Caki2 (cell line): ENCODE measurements around the gene CACNG5. TPM values are rescaled to one million over a fixed set of nuclear protein-coding genes. Genes with fewer than 3 reads are reported as not detected.
"Not testable (repeated sequence)": the region's sequence is repeated elsewhere in the genome, so short reads cannot be mapped to it uniquely, and the experiment has no call there.

Source experiments
- DNase-seq: peaks from one replicate; pipeline ENCODE4 v3.0.0-alpha.2; 2015; ENCODE audit warnings: low read depth
- in situ Hi-C: cut with HindIII; loops from 2 replicates; pipeline ENCODE4 v1.10.0; 2016; ENCODE audit warnings: low sequenced_read_pairs, low pct_unique_long_range_greater_than_20kb, mixed read lengths
- total RNA-seq: library from RNA; depleted of rRNA; stranded (reverse); fragments of >200 nt; shearing (Covaris generic); gene quantifications from 2 replicates; pipeline ENCODE4 v1.2.3, GENCODE V29; 2014; ENCODE audit warnings: low replicate concordance

The CACNG5 gene
- total RNA-seq, 1 experiment from 2014 or later, result not detected

- in situ Hi-C loops, result no loop called here
- no peak for DNase-seq
Measured at GRCh38 chr17:66893382-66893781, 58.5 kb downstream of the CACNG5 start.

- in situ Hi-C loops, result no loop called here
- no peak for DNase-seq
Measured at GRCh38 chr17:66893863-66894262, 58.9 kb downstream of the CACNG5 start.

GRCh38 chr17:66897141-66897540 lies 62.2 kb downstream of the CACNG5 start:
- DNase-seq, result no peak
- in situ Hi-C loops, result no loop called here

- in situ Hi-C loops, result no loop called here
- no peak for DNase-seq
Measured at GRCh38 chr17:66898536-66898935, 63.6 kb downstream of the CACNG5 start.

GRCh38 chr17:66900126-66901010 lies 65.5 kb downstream of the CACNG5 start:
- DNase-seq, result peak; percentile 9
- in situ Hi-C loops, result no loop called here

GRCh38 chr17:66903296-66903695 lies 68.4 kb downstream of the CACNG5 start:
- in situ Hi-C loops, result not testable (repeated sequence)

GRCh38 chr17:66903781-66904180 lies 68.9 kb downstream of the CACNG5 start:
- in situ Hi-C loops, result no loop called here
- no peak for DNase-seq

More at GRCh38 chr17:66903296-66903695, 68.4 kb downstream of the CACNG5 start:
- not testable (repeated sequence) for DNase-seq

- peak; percentile 37 for DNase-seq
- in situ Hi-C loops, result no loop called here
Measured at GRCh38 chr17:66904760-66905624, 70.1 kb downstream of the CACNG5 start.

GRCh38 chr17:66906321-66907278 lies 71.7 kb downstream of the CACNG5 start:
- in situ Hi-C loops, result no loop called here
- peak; percentile 57 for DNase-seq

GRCh38 chr17:66909804-66910373 lies 75.0 kb downstream of the CACNG5 start:
- no peak for DNase-seq
- in situ Hi-C loops, result no loop called here

GRCh38 chr17:66910651-66911285 lies 75.9 kb downstream of the CACNG5 start:
- in situ Hi-C loops, result no loop called here
- DNase-seq, result no peak

- in situ Hi-C loops, result no loop called here
- DNase-seq, result no peak
Measured at GRCh38 chr17:66915204-66915611, 80.3 kb downstream of the CACNG5 start.

- no peak for DNase-seq
- in situ Hi-C loops, result no loop called here
Measured at GRCh38 chr17:66915792-66916191, 80.9 kb downstream of the CACNG5 start.

- in situ Hi-C loops, result no loop called here
- no peak for DNase-seq
Measured at GRCh38 chr17:66916946-66917345, 82.0 kb downstream of the CACNG5 start.

GRCh38 chr17:66918896-66919295 lies 84.0 kb downstream of the CACNG5 start:
- DNase-seq, result no peak
- in situ Hi-C loops, result no loop called here

- no peak for DNase-seq
- in situ Hi-C loops, result no loop called here
Measured at GRCh38 chr17:66920435-66920834, 85.5 kb downstream of the CACNG5 start.

- in situ Hi-C loops, result no loop called here
- DNase-seq, result no peak
Measured at GRCh38 chr17:66920950-66921349, 86.0 kb downstream of the CACNG5 start.
